ENCODE data around the gene OR56B4. TPM values are rescaled to one million over a fixed set of nuclear protein-coding genes. Genes with fewer than 3 reads are reported as not detected.
A peak's percentile ranks its signal among the peaks of the same experiment; 100 is the strongest.
"Not testable (repeated sequence)": the region's sequence is repeated elsewhere in the genome, so short reads cannot be mapped to it uniquely, and the experiment has no call there.

Gene OR56B4
- total and polyA plus RNA-seq, 12 donors, result not detected

GRCh38 chr11:6127881-6128280 is 20.4 kb downstream of the OR56B4 start:
- WGBS, 4 donors, result 51 to 62% (median 54%) methylated on average over 4 of the region's 4 CpGs
- no peaks in the 10 kb centered on the region for H3K9me3 ChIP-seq (replicated peaks in 1 of 3)
- intact Hi-C loops (cut with DNase I), result no loop called here
- peaks cover 0 to 4% of the 10 kb centered on the region in 2 donors for H3K4me1 ChIP-seq (replicated peaks in 1 of 2)
- H3K27me3 ChIP-seq, result no peaks in the 10 kb centered on the region
- no peaks in the 10 kb centered on the region for H3K36me3 ChIP-seq (replicated peaks in 1 of 2)
- DNase-seq, result no peak
- no peak overlapping the region for H3K4me3 ChIP-seq
- TF ChIP-seq CTCF (IDR thresholded peaks at IDR 0.05) (no peak), POLR2A (IDR thresholded peaks at IDR 0.05) (no peak)
- H3K27ac ChIP-seq, result no peak overlapping the region

- TF ChIP-seq CTCF (IDR thresholded peaks at IDR 0.05) (no peak), POLR2A (IDR thresholded peaks at IDR 0.05) (no peak)
- H3K27ac ChIP-seq, result no peak overlapping the region
- H3K4me1 ChIP-seq (replicated peaks in 1 of 2), result peaks cover 0 to 4% of the 10 kb centered on the region in 2 donors
- no peaks in the 10 kb centered on the region for H3K9me3 ChIP-seq (replicated peaks in 1 of 3)
- intact Hi-C loops (cut with DNase I), result no loop called here
- no peaks in the 10 kb centered on the region for H3K36me3 ChIP-seq (replicated peaks in 1 of 2)
- no peaks in the 10 kb centered on the region for H3K27me3 ChIP-seq
- WGBS, 4 donors, result 71 to 100% (median 83%) methylated on average over 1 of the region's 1 CpG
- DNase-seq, result no peak
- no peak overlapping the region for H3K4me3 ChIP-seq
These were observed 21.5 kb downstream of the OR56B4 start for GRCh38 chr11:6129011-6129410.

- H3K4me1 ChIP-seq (replicated peaks in 1 of 2), result peaks cover 0 to 4% of the 10 kb centered on the region in 2 donors
- peak in 1 of 7 donors; percentile 20 for DNase-seq
- TF ChIP-seq POLR2A (IDR thresholded peaks at IDR 0.05) (no peak), CTCF (IDR thresholded peaks at IDR 0.05) (no peak)
These were observed 22.2 kb downstream of the OR56B4 start for GRCh38 chr11:6129635-6130034.

GRCh38 chr11:6132431-6132830 is 24.9 kb downstream of the OR56B4 start:
- no peaks in the 10 kb centered on the region for H3K9me3 ChIP-seq (replicated peaks in 1 of 3)
- H3K27ac ChIP-seq, result no peak overlapping the region
- H3K4me1 ChIP-seq (replicated peaks in 1 of 2), result no peaks in the 10 kb centered on the region
- intact Hi-C loops (cut with DNase I), result no loop called here
- no peak for DNase-seq
- H3K27me3 ChIP-seq, result no peaks in the 10 kb centered on the region
- WGBS, 4 donors, result 78 to 91% (median 89%) methylated on average over 1 of the region's 1 CpG
- no peak for TF ChIP-seq CTCF (IDR thresholded peaks at IDR 0.05)
- TF ChIP-seq POLR2A (IDR thresholded peaks at IDR 0.05), result no peak
- H3K36me3 ChIP-seq (replicated peaks in 1 of 2), result no peaks in the 10 kb centered on the region
- H3K4me3 ChIP-seq, result no peak overlapping the region

More at GRCh38 chr11:6129635-6130034, 22.2 kb downstream of the OR56B4 start:
- no peak overlapping the region for H3K4me3 ChIP-seq
- no peaks in the 10 kb centered on the region for H3K36me3 ChIP-seq (replicated peaks in 1 of 2)
- 36 to 63% (median 47%) methylated on average over 1 of the region's 1 CpG for WGBS, 4 donors
- H3K27ac ChIP-seq, result no peak overlapping the region
- no peaks in the 10 kb centered on the region for H3K9me3 ChIP-seq (replicated peaks in 1 of 3)
- no peaks in the 10 kb centered on the region for H3K27me3 ChIP-seq
- intact Hi-C loops (cut with DNase I), result no loop called here

- H3K4me3 ChIP-seq; H3K4me1 ChIP-seq (replicated peaks in 1 of 2); intact Hi-C loops (cut with DNase I); H3K36me3 ChIP-seq (replicated peaks in 1 of 2); DNase-seq; H3K27ac ChIP-seq; H3K27me3 ChIP-seq; H3K9me3 ChIP-seq (replicated peaks in 1 of 3): not testable (repeated sequence)
- WGBS, 4 donors, result 37 to 46% (median 41%) methylated on average over 2 of the region's 2 CpGs
These were observed 28.5 kb downstream of the OR56B4 start for GRCh38 chr11:6135936-6136335.

Data from adrenal gland (tissue), 12 donors.